GM12865 (cell line): Measurements from ENCODE around the gene CACNA1S.

Experiments used
- DNase-seq: peaks from one replicate; pipeline ENCODE4 v3.0.0; 2010; ENCODE audit warnings: low read depth
- H3K4me3 ChIP-seq: 2 replicates; pipeline ENCODE4 v1.5.1; 2011; ENCODE audit warnings: mild to moderate bottlenecking, low read depth, low read length, control low read depth
- CTCF ChIP-seq: IDR thresholded peaks from 2 replicates; pipeline ENCODE4 v1.5.1; 2011; ENCODE audit warnings: low read length, control low read depth, low read depth, inconsistent platforms; ENCODE audit not compliant: insufficient read depth; ENCODE audit errors: missing control alignments

CACNA1S gene

GRCh38 chr1:201000391-201000790, 111.8 kb downstream of the CACNA1S start:
- TF ChIP-seq CTCF: no peak
- no peak for DNase-seq
- no peak overlapping the region for H3K4me3 ChIP-seq

- H3K4me3 ChIP-seq: no peak overlapping the region
- DNase-seq: no peak
- TF ChIP-seq CTCF: no peak
These were observed 112.6 kb downstream of the CACNA1S start for GRCh38 chr1:200999667-201000066.

- H3K4me3 ChIP-seq: no peak overlapping the region
- no peak for TF ChIP-seq CTCF
- DNase-seq: no peak
These were observed 113.9 kb downstream of the CACNA1S start for GRCh38 chr1:200998323-200998722.

- TF ChIP-seq CTCF: no peak
- no peak for DNase-seq
- no peak overlapping the region for H3K4me3 ChIP-seq
These were observed 119.7 kb downstream of the CACNA1S start for GRCh38 chr1:200992382-200993048.

- H3K4me3 ChIP-seq: no peak overlapping the region
- DNase-seq: no peak
- TF ChIP-seq CTCF: no peak
These were observed 121.1 kb downstream of the CACNA1S start for GRCh38 chr1:200991097-200991614.

- no peak overlapping the region for H3K4me3 ChIP-seq
- no peak for TF ChIP-seq CTCF
- DNase-seq: no peak
These were observed 122.1 kb downstream of the CACNA1S start for GRCh38 chr1:200990114-200990513.
